IMR-90 (cell line): ENCODE measurements around the gene C19orf25. TPM values are rescaled to one million over a fixed set of nuclear protein-coding genes. Genes with fewer than 3 reads are reported as not detected.

Source experiments
- ATAC-seq: fragments of 200-7000 bp; cut with Tn5 transposase; 2 replicates; pipeline ENCODE4 v1.9.1; 2020; ENCODE audit warnings: low read depth, mild to moderate bottlenecking, moderate library complexity
- BruUV-seq: library from RNA; stranded (reverse); fragments of 400-500 nt; replicated peaks from 2 replicates; lab custom pipeline; 2021; lab: Mats Ljungman, UMichigan
- CTCF ChIA-PET: fragments of 300-600 bp; formaldehyde crosslinking; extraction: SDS; loops from one replicate; lab custom pipeline; 2021; ENCODE audit warnings: antibody characterized with exemption; lab: Yijun Ruan, JAX
- POLR2A ChIA-PET: fragments of 300-600 bp; sonication (Branson Sonifier 250); formaldehyde crosslinking; loops from one replicate; lab custom pipeline; 2022; ENCODE audit warnings: antibody characterized with exemption; ENCODE audit not compliant: unreplicated experiment; lab: Charles Lee
- DNase-seq: peaks from one replicate; pipeline ENCODE4 v3.0.0; 2013
- H2AFZ ChIP-seq: replicated peaks from 2 replicates; pipeline ENCODE3; 2013; ENCODE audit warnings: low read length, mild to moderate bottlenecking; ENCODE audit not compliant: poor library complexity
- H2AK5ac ChIP-seq: 2 replicates; pipeline ENCODE4 v1.6.1; 2013; ENCODE audit warnings: low read depth, low read length, inconsistent platforms
- H2AK9ac ChIP-seq: replicated peaks from 2 replicates; pipeline ENCODE3; 2013; ENCODE audit warnings: mild to moderate bottlenecking, low read depth, low read length, moderate library complexity; ENCODE audit not compliant: poor library complexity
- H2BK120ac ChIP-seq: 2 replicates; pipeline ENCODE4 v1.6.1; 2013; ENCODE audit warnings: low read depth, low read length, inconsistent platforms
- H2BK15ac ChIP-seq: 3 replicates; pipeline ENCODE4 v1.6.1; 2013; ENCODE audit warnings: low read depth, low read length, inconsistent platforms
- H2BK20ac ChIP-seq: 2 replicates; pipeline ENCODE4 v1.6.1; 2013; ENCODE audit warnings: low read depth, mild to moderate bottlenecking, inconsistent platforms, low read length, moderate library complexity
- H2BK5ac ChIP-seq: 2 replicates; pipeline ENCODE4 v1.6.1; 2013; ENCODE audit warnings: mild to moderate bottlenecking, low read depth, low read length, inconsistent platforms; ENCODE audit not compliant: poor library complexity, severe bottlenecking
- H3K14ac ChIP-seq: replicated peaks from 2 replicates; pipeline ENCODE4 v1.6.1; 2013; ENCODE audit warnings: low read depth, low read length, inconsistent platforms
- H3K18ac ChIP-seq: 2 replicates; pipeline ENCODE4 v1.6.1; 2013; ENCODE audit warnings: low read depth, low read length, control low read depth
- H3K23ac ChIP-seq: 2 replicates; pipeline ENCODE4 v1.6.1; 2013; ENCODE audit warnings: low read depth, low read length, inconsistent platforms
- H3K27ac ChIP-seq: 2 replicates; pipeline ENCODE4 v1.5.1; 2013; ENCODE audit warnings: mild to moderate bottlenecking, control low read depth, low read length; ENCODE audit not compliant: insufficient read depth
- H3K27me3 ChIP-seq: 2 replicates; pipeline ENCODE4 v1.6.1; 2013; ENCODE audit warnings: low read length; ENCODE audit not compliant: control insufficient read depth, insufficient read depth
- H3K36me3 ChIP-seq: 2 replicates; pipeline ENCODE4 v1.6.1; 2013; ENCODE audit warnings: low read length, mixed read lengths; ENCODE audit not compliant: control insufficient read depth, insufficient read depth
- H3K4ac ChIP-seq: 2 replicates; pipeline ENCODE4 v1.6.1; 2013; ENCODE audit warnings: low read depth, low read length, inconsistent platforms
- H3K4me1 ChIP-seq: 2 replicates; pipeline ENCODE4 v1.6.1; 2013; ENCODE audit warnings: low read length, mixed read lengths; ENCODE audit not compliant: control insufficient read depth, insufficient read depth
- H3K4me2 ChIP-seq: 2 replicates; pipeline ENCODE4 v1.6.1; 2013; ENCODE audit warnings: low read depth, mild to moderate bottlenecking, control low read depth, low read length, moderate library complexity
- H3K4me3 ChIP-seq: 2 replicates; pipeline ENCODE4 v1.5.1; 2013; ENCODE audit warnings: low read depth, mild to moderate bottlenecking, control low read depth, low read length, moderate library complexity; ENCODE audit not compliant: insufficient read depth
- H3K56ac ChIP-seq: 2 replicates; pipeline ENCODE4 v1.6.1; 2013; ENCODE audit warnings: low read length, inconsistent platforms; ENCODE audit not compliant: insufficient read depth; ENCODE audit errors: extremely low read depth
- H3K79me1 ChIP-seq, 2 experiments: 2 replicates each; pipeline ENCODE4 v1.6.1; 2013; ENCODE audit warnings: low read length in 2 of 2, inconsistent platforms in 1 of 2, low read depth in 1 of 2
- H3K9ac ChIP-seq: 2 replicates; pipeline ENCODE4 v1.6.1; 2013; ENCODE audit warnings: low read depth, low read length, control low read depth
- H3K9me1 ChIP-seq: 2 replicates; pipeline ENCODE4 v1.6.1; 2013; ENCODE audit warnings: low read length, inconsistent platforms; ENCODE audit not compliant: insufficient read depth
- H3K9me3 ChIP-seq: 2 replicates; pipeline ENCODE4 v1.6.1; 2013; ENCODE audit warnings: low read length; ENCODE audit not compliant: control insufficient read depth, insufficient read depth
- H4K20me1 ChIP-seq: 2 replicates; pipeline ENCODE4 v1.6.1; 2013; ENCODE audit warnings: low read length, inconsistent platforms; ENCODE audit not compliant: insufficient read depth
- H4K5ac ChIP-seq: 2 replicates; pipeline ENCODE4 v1.6.1; 2013; ENCODE audit warnings: mild to moderate bottlenecking, low read depth, low read length, control low read depth
- H4K8ac ChIP-seq, 2 experiments: 2 replicates each; pipeline ENCODE4 v1.6.1; 2013; ENCODE audit warnings: low read depth in 2 of 2, low read length in 2 of 2, control low read depth in 1 of 2, inconsistent platforms in 1 of 2
- H4K91ac ChIP-seq: 2 replicates; pipeline ENCODE4 v1.6.1; 2013; ENCODE audit warnings: low read depth, low read length, inconsistent platforms; ENCODE audit not compliant: insufficient read depth
- BHLHE40 ChIP-seq: fragments of 150-350 bp; IDR thresholded peaks from 2 replicates; pipeline ENCODE4 v1.6.1; 2016; ENCODE audit warnings: mild to moderate bottlenecking, low read depth, low read length
- CHD1 ChIP-seq: IDR thresholded peaks from 2 replicates; pipeline ENCODE4 v1.6.1; 2012; ENCODE audit warnings: low read depth, low read length, improper control_type of control experiment
- CTCF ChIP-seq: conservative IDR thresholded peaks from 2 replicates; pipeline ENCODE4 v1.5.1; 2012; ENCODE audit warnings: mild to moderate bottlenecking, low read depth, low read length, improper control_type of control experiment
- ELK1 ChIP-seq: fragments of 150-350 bp; IDR thresholded peaks from 2 replicates; pipeline ENCODE4 v1.6.1; 2016; ENCODE audit warnings: low read depth, mild to moderate bottlenecking, low read length, moderate library complexity, borderline replicate concordance
- FOS ChIP-seq: fragments of 150-350 bp; IDR thresholded peaks from 2 replicates; pipeline ENCODE4 v1.6.1; 2016; ENCODE audit warnings: low read depth, low read length
- MAFK ChIP-seq: IDR thresholded peaks from 2 replicates; pipeline ENCODE4 v1.6.1; 2012; ENCODE audit warnings: low read depth, low read length, improper control_type of control experiment
- MAZ ChIP-seq: IDR thresholded peaks from 2 replicates; pipeline ENCODE4 v1.6.1; 2012; ENCODE audit warnings: low read depth, mild to moderate bottlenecking, low read length, improper control_type of control experiment, moderate library complexity, borderline replicate concordance
- MXI1 ChIP-seq: IDR thresholded peaks from 2 replicates; pipeline ENCODE4 v1.6.1; 2012; ENCODE audit warnings: low read depth, mild to moderate bottlenecking, low read length, moderate library complexity, borderline replicate concordance
- NFE2L2 ChIP-seq: fragments of 150-350 bp; IDR thresholded peaks from 2 replicates; pipeline ENCODE4 v1.6.1; 2016; ENCODE audit warnings: low read depth, mild to moderate bottlenecking, low read length
- POLR2A ChIP-seq: IDR thresholded peaks from 2 replicates; pipeline ENCODE4 v1.6.1; 2012; ENCODE audit warnings: mild to moderate bottlenecking, low read depth, low read length
- RAD21 ChIP-seq: IDR thresholded peaks from 2 replicates; pipeline ENCODE4 v1.6.1; 2012; ENCODE audit warnings: low read length, improper control_type of control experiment
- RFX5 ChIP-seq: IDR thresholded peaks from 2 replicates; pipeline ENCODE4 v1.8.0; 2012; ENCODE audit warnings: low read depth, mild to moderate bottlenecking, low read length, moderate library complexity
- SMC3 ChIP-seq: fragments of 150-350 bp; IDR thresholded peaks from 2 replicates; pipeline ENCODE4 v1.6.1; 2016; ENCODE audit warnings: low read depth, mild to moderate bottlenecking, antibody characterized with exemption, low read length, moderate library complexity
- USF2 ChIP-seq: fragments of 150-350 bp; IDR thresholded peaks from 2 replicates; pipeline ENCODE4 v1.6.1; 2017; ENCODE audit warnings: mild to moderate bottlenecking, antibody characterized with exemption, low read length, low read depth
- WGBS, 2 experiments: methylation state at CpG; one replicate each; pipeline versions ENCODE4 v1.1.5 to v1.1.7; 2013; ENCODE audit warnings: missing lambda C conversion rate in 2 of 2; ENCODE audit not compliant: insufficient read length in 1 of 2; ENCODE audit errors: extremely low coverage in 2 of 2; 5-methylcytosine and 5-hydroxymethylcytosine counted together
- dilution Hi-C: fragments of 300-500 bp; cut with HindIII; formaldehyde crosslinking; loops from one replicate; pipeline ENCODE4 v1.14.3; 2018; ENCODE audit warnings: low sequenced_read_pairs; ENCODE audit not compliant: unreplicated experiment
- in situ Hi-C: fragments of 300-500 bp; cut with MboI; formaldehyde crosslinking; loops from 3 replicates; pipeline ENCODE4 v1.14.3; 2019; ENCODE audit warnings: low sequenced_read_pairs, inconsistent platforms, mixed read lengths
- intact Hi-C: fragments of 100-400 bp; cut with micrococcal nuclease; formaldehyde crosslinking; loops from 2 replicates; pipeline ENCODE4 v1.10.0; 2022
- polyA plus RNA-seq, 3 experiments: library from polyadenylated mRNA; depleted of rRNA; stranded (reverse); fragments of >200 nt; gene quantifications; 2 replicates each; pipeline ENCODE4 v1.2.3, GENCODE V29; 2012; ENCODE audit warnings: low replicate concordance in 1 of 3
- total RNA-seq: library from RNA; depleted of rRNA; stranded (reverse); fragments of >200 nt; gene quantifications from 2 replicates; pipeline ENCODE4 v1.2.3, GENCODE V29; 2012

Gene C19orf25
- total and polyA plus RNA-seq, 2 of the 4 experiments (the other 2 are of a cell fraction): 10.4 to 34.9 TPM

GRCh38 chr19:1456121-1456900 is 22.7 kb downstream of the C19orf25 start:
- peak overlapping the region; percentile 28 for H2AK9ac ChIP-seq
- 0 out of 2 replicates have a peak, but pooled peaks cover 2% of the 10 kb centered on the region for H3K9me1 ChIP-seq
- H3K14ac ChIP-seq: no peak overlapping the region
- H3K23ac ChIP-seq: no peak overlapping the region
- H4K5ac ChIP-seq: no peak overlapping the region
- H3K4me3 ChIP-seq: no peak overlapping the region
- ATAC-seq (no peak), DNase-seq (no peak)
- H2AK5ac ChIP-seq: no peak overlapping the region
- CTCF ChIA-PET: no interaction called here
- H3K9ac ChIP-seq: no peak overlapping the region
- no peak overlapping the region for H4K91ac ChIP-seq
- H2BK15ac ChIP-seq: no peak overlapping the region
- H2AFZ ChIP-seq: peak overlapping the region; percentile 32
- intact Hi-C loops (no loop called here), dilution Hi-C loops (no loop called here), in situ Hi-C loops (no loop called here)
- no peak overlapping the region for H3K27ac ChIP-seq
- H3K9me3 ChIP-seq: no peaks in the 10 kb centered on the region
- H3K18ac ChIP-seq: no peak overlapping the region
- POLR2A ChIA-PET: no interaction called here
- 22% methylated on average over 12 of the region's 43 CpGs; no CpG with 5 or more reads in 1 of the 2 experiments for WGBS, 2 experiments
- no peaks in the 10 kb centered on the region for H3K79me1 ChIP-seq
- BruUV-seq: no TSS peak
- H2BK5ac ChIP-seq: no peak overlapping the region
- H4K8ac ChIP-seq: no peak overlapping the region
- no peak overlapping the region for H2BK120ac ChIP-seq
- no peak overlapping the region for H3K56ac ChIP-seq
- H3K36me3 ChIP-seq: peaks cover 3% of the 10 kb centered on the region; the same call in 1 of the 2 replicates
- TF ChIP-seq POLR2A: no peak
- no peak for TF ChIP-seq MXI1
- TF ChIP-seq CHD1: no peak
- TF ChIP-seq NFE2L2: no peak
- TF ChIP-seq RAD21: no peak
- no peak for TF ChIP-seq ELK1
- no peak for TF ChIP-seq SMC3
- TF ChIP-seq CTCF: no peak
- no peak for TF ChIP-seq USF2
- TF ChIP-seq MAFK: no peak
- no peak for TF ChIP-seq MAZ
- TF ChIP-seq BHLHE40: no peak
- TF ChIP-seq FOS: no peak
- no peak for TF ChIP-seq RFX5
- H3K4me1 ChIP-seq: no peaks in the 10 kb centered on the region
- no peak overlapping the region for H3K4ac ChIP-seq
- no peak overlapping the region for H3K4me2 ChIP-seq
- H4K20me1 ChIP-seq: peaks cover 47% of the 10 kb centered on the region
- peaks cover 50% of the 10 kb centered on the region for H3K27me3 ChIP-seq
- no peak overlapping the region for H2BK20ac ChIP-seq
